ENCODE results near the gene SPI1. TPM values are rescaled to one million over a fixed set of nuclear protein-coding genes. Genes with fewer than 3 reads are reported as not detected.

Gene SPI1
- total and polyA plus RNA-seq, 2 donors (not counting 1 experiment from before 2014, with no cell fraction given) = 98.3 to 119 TPM

DNA sequence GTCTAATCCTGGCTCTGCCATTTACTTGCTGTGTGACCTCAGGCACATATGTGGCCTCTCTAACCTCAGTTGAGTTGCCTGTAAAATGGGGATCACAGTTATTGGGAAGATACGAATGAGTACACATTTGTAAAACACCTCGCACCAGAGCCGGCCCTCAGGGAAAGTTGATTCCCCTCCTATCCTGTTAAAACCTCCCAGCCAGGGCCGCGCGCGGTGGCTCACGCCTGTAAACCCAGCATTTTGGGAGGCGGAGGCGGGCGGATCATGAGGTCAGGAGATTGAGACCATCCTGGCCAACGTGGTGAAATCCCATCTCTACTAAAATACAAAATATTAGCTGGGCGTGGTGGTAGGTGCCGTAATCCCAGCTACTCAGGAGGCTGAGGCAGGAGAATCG, 18.0 kb downstream of the SPI1 start:
- peaks cover 2 to 42% of the 10 kb centered on the region in 2 experiments for H3K36me3 ChIP-seq (replicated peaks in 1 of 2; ENCODE audit: control extremely low read depth in 1 of 2, control insufficient read depth in 1 of 2, extremely low read depth in 1 of 2, insufficient read depth in 2 of 2, low read length in 1 of 2)
- no peaks in the 10 kb centered on the region for H3K27me3 ChIP-seq (replicated peaks in 1 of 4; ENCODE audit: control extremely low read depth in 1 of 4, control insufficient read depth in 3 of 4, insufficient read depth in 4 of 4, low read length in 3 of 4)
- ChIA-PET CTCF (interaction anchor here (2.0 kb wide), 1 partner anchor 14 kb away, joined by 7 read pairs; no protein-coding TSS in a partner anchor), POLR2A (interaction anchor here (1.5 kb wide), 1 partner anchor 40 kb away, joined by 4 read pairs; no protein-coding TSS in a partner anchor)
- no peak overlapping the region for H3K4me3 ChIP-seq (ENCODE audit: control extremely low read depth in 1 of 5, extremely low read depth in 1 of 5, insufficient read depth in 1 of 5, low read depth in 2 of 5, low read length in 4 of 5)
- H3K79me2 ChIP-seq (ENCODE audit: control insufficient read depth, insufficient read depth, low read length) = peaks cover 77% of the 10 kb centered on the region
- no peak overlapping the region for H2AFZ ChIP-seq (ENCODE audit: insufficient read depth, low read depth, low read length, poor library complexity, severe bottlenecking)
- TF ChIP-seq EZH2 (IDR thresholded peaks at IDR 0.05; ENCODE audit: borderline replicate concordance, insufficient read depth, low read depth, low read length, poor library complexity, severe bottlenecking) = no peak
- TF ChIP-seq, protein P1, sequence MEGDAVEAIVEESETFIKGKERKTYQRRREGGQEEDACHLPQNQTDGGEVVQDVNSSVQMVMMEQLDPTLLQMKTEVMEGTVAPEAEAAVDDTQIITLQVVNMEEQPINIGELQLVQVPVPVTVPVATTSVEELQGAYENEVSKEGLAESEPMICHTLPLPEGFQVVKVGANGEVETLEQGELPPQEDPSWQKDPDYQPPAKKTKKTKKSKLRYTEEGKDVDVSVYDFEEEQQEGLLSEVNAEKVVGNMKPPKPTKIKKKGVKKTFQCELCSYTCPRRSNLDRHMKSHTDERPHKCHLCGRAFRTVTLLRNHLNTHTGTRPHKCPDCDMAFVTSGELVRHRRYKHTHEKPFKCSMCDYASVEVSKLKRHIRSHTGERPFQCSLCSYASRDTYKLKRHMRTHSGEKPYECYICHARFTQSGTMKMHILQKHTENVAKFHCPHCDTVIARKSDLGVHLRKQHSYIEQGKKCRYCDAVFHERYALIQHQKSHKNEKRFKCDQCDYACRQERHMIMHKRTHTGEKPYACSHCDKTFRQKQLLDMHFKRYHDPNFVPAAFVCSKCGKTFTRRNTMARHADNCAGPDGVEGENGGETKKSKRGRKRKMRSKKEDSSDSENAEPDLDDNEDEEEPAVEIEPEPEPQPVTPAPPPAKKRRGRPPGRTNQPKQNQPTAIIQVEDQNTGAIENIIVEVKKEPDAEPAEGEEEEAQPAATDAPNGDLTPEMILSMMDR (IDR thresholded peaks at IDR 0.05) = no peak
- H3K27ac Mint-ChIP-seq = peak overlapping the region; percentile 53
- no peak overlapping the region for H3K27ac ChIP-seq (ENCODE audit: low read length in 2 of 2)
- DNase-seq (no peak), ATAC-seq (ENCODE audit: low read depth) (no peak)
- no peak overlapping the region for H3K4me3 Mint-ChIP-seq
- no peaks in the 10 kb centered on the region for H3K9me3 Mint-ChIP-seq (ENCODE audit: insufficient read depth)
- peaks cover 0 to 4% (median 0%) of the 10 kb centered on the region in 3 donors for H3K9me3 ChIP-seq (ENCODE audit: control extremely low read depth in 1 of 3, control insufficient read depth in 2 of 3, insufficient read depth in 1 of 3, low read length in 2 of 3)
- no peak overlapping the region for H3K9ac ChIP-seq (ENCODE audit: low read length)
- intact Hi-C loops (cut with micrococcal nuclease) = no loop called here
- no peaks in the 10 kb centered on the region for H3K27me3 Mint-ChIP-seq
- H3K4me2 ChIP-seq (replicated peaks; ENCODE audit: low read depth, low read length, poor library complexity, severe bottlenecking) = no peak overlapping the region
- peaks cover 30% of the 10 kb centered on the region for H3K4me1 Mint-ChIP-seq
- peaks cover 9 to 10% of the 10 kb centered on the region in 2 donors for H3K4me1 ChIP-seq (ENCODE audit: control insufficient read depth in 2 of 2, insufficient read depth in 2 of 2, low read length in 2 of 2)
- H4K20me1 ChIP-seq (ENCODE audit: control insufficient read depth, insufficient read depth, low read length, poor library complexity, severe bottlenecking) = peaks cover 92% of the 10 kb centered on the region
- WGBS (ENCODE audit: insufficient coverage) = 97% methylated on average over 15 of the region's 15 CpGs

- Histone ChIP-seq H3K27me3 (replicated peaks in 1 of 4; ENCODE audit: control extremely low read depth in 1 of 4, control insufficient read depth in 3 of 4, insufficient read depth in 4 of 4, low read length in 3 of 4) (no peaks in the 10 kb centered on the region), H3K9me3 (ENCODE audit: control extremely low read depth in 1 of 3, control insufficient read depth in 2 of 3, insufficient read depth in 1 of 3, low read length in 2 of 3) (peaks cover 0 to 4% (median 0%) of the 10 kb centered on the region in 3 donors), H3K27ac (ENCODE audit: low read length in 2 of 2) (peak overlapping the region in 1 of 2 donors; percentile 44), H3K79me2 (ENCODE audit: control insufficient read depth, insufficient read depth, low read length) (peaks cover 69% of the 10 kb centered on the region), H3K36me3 (replicated peaks in 1 of 2; ENCODE audit: control extremely low read depth in 1 of 2, control insufficient read depth in 1 of 2, extremely low read depth in 1 of 2, insufficient read depth in 2 of 2, low read length in 1 of 2) (peaks cover 0 to 36% of the 10 kb centered on the region in 2 experiments), H3K9ac (ENCODE audit: low read length) (no peak overlapping the region), H2AFZ (ENCODE audit: insufficient read depth, low read depth, low read length, poor library complexity, severe bottlenecking) (no peak overlapping the region), H3K4me2 (replicated peaks; ENCODE audit: low read depth, low read length, poor library complexity, severe bottlenecking) (peak overlapping the region; percentile 27), H4K20me1 (ENCODE audit: control insufficient read depth, insufficient read depth, low read length, poor library complexity, severe bottlenecking) (peaks cover 87% of the 10 kb centered on the region), H3K4me3 (ENCODE audit: control extremely low read depth in 1 of 5, extremely low read depth in 1 of 5, insufficient read depth in 1 of 5, low read depth in 2 of 5, low read length in 4 of 5) (no peak overlapping the region), H3K4me1 (ENCODE audit: control insufficient read depth in 2 of 2, insufficient read depth in 2 of 2, low read length in 2 of 2) (peaks cover 9 to 10% of the 10 kb centered on the region in 2 donors)
- ChIA-PET CTCF (interaction anchor here (0.8 to 2.0 kb wide), 2 partner anchors 14 to 52 kb away, joined by 3 to 7 read pairs; no protein-coding TSS in a partner anchor), POLR2A (interaction anchor here (1.5 kb wide), 1 partner anchor 41 kb away, joined by 4 read pairs; no protein-coding TSS in a partner anchor)
- ATAC-seq (ENCODE audit: low read depth) (no peak), DNase-seq (no peak)
- intact Hi-C loops (cut with micrococcal nuclease) = no loop called here
- TF ChIP-seq EZH2 (IDR thresholded peaks at IDR 0.05; ENCODE audit: borderline replicate concordance, insufficient read depth, low read depth, low read length, poor library complexity, severe bottlenecking) = no peak
- TF ChIP-seq, protein P1 (IDR thresholded peaks at IDR 0.05) = no peak
- H3K27me3 Mint-ChIP-seq = no peaks in the 10 kb centered on the region
- 18% methylated on average over 13 of the region's 17 CpGs for WGBS (ENCODE audit: insufficient coverage)
- H3K27ac Mint-ChIP-seq = peak overlapping the region; percentile 53
- H3K9me3 Mint-ChIP-seq (ENCODE audit: insufficient read depth) = no peaks in the 10 kb centered on the region
- peaks cover 25% of the 10 kb centered on the region for H3K4me1 Mint-ChIP-seq
- no peak overlapping the region for H3K4me3 Mint-ChIP-seq
Observed at GRCh38 chr11:47359586-47359985, 18.8 kb downstream of the SPI1 start.

All from B cell (primary cell).